Stimulated activated naive B cell treated with anti-CD40 and anti-IgM and Interleukin-4, amounts not matched to agents 10 μg/mL and 1 μg/mL and 100 μg/mL, for 72 hours (primary cell): ENCODE data around the gene CDYL2.
A peak's percentile ranks its signal among the peaks of the same experiment; 100 is the strongest.

ENCODE experiments used
- ATAC-seq, 2 donors: fragments of 150-1000 bp; cut with Tn5 transposase; replicated peaks; 2 replicates each; pipeline ENCODE4 v1.10.0; 2021; ENCODE audit warnings: moderate library complexity in 1 of 2
- DNase-seq: peaks from one replicate; pipeline ENCODE4 v3.0.0; 2021
- H3K27ac Mint-ChIP-seq: one replicate; pipeline ENCODE4 v1.8.0; 2022; ENCODE audit warnings: mild to moderate bottlenecking, mixed read lengths
- H3K27me3 Mint-ChIP-seq, 2 donors: one replicate each; pipeline ENCODE4 v1.8.0; 2022; ENCODE audit warnings: mixed read lengths in 2 of 2
- H3K36me3 Mint-ChIP-seq, 2 donors: one replicate each; pipeline ENCODE4 v1.8.0; 2022; ENCODE audit warnings: mixed read lengths in 2 of 2, mild to moderate bottlenecking in 1 of 2
- H3K4me1 Mint-ChIP-seq, 2 donors: one replicate each; pipeline ENCODE4 v1.8.0; 2022; ENCODE audit warnings: mixed read lengths in 2 of 2, mild to moderate bottlenecking in 1 of 2
- H3K4me3 Mint-ChIP-seq, 2 donors: one replicate each; pipeline ENCODE4 v1.8.0; 2022; ENCODE audit warnings: mild to moderate bottlenecking in 2 of 2, mixed read lengths in 2 of 2, moderate library complexity in 1 of 2
- H3K9me3 Mint-ChIP-seq, 2 donors: one replicate each; pipeline ENCODE4 v1.8.0; 2022; ENCODE audit warnings: mixed read lengths in 2 of 2, mild to moderate bottlenecking in 1 of 2

CDYL2 gene

GRCh38 chr16:80577485-80578280 is 226.7 kb downstream of the CDYL2 start:
- Mint-ChIP-seq H3K4me1 (peaks cover 11 to 12% of the 10 kb centered on the region in 2 donors), H3K36me3 (no peaks in the 10 kb centered on the region), H3K27ac (no peak overlapping the region), H3K4me3 (no peak overlapping the region), H3K9me3 (peaks cover 3% of the 10 kb centered on the region in 2 donors), H3K27me3 (peaks cover 8 to 9% of the 10 kb centered on the region in 2 donors)
- ATAC-seq = no peak
- DNase-seq = no peak

GRCh38 chr16:80576343-80576912 is 228.0 kb downstream of the CDYL2 start:
- no peak for DNase-seq
- no peak for ATAC-seq
- Mint-ChIP-seq H3K36me3 (peaks cover 0 to 1% of the 10 kb centered on the region in 2 donors), H3K4me1 (peaks cover 11 to 12% of the 10 kb centered on the region in 2 donors), H3K27ac (no peak overlapping the region), H3K4me3 (no peak overlapping the region), H3K27me3 (peaks cover 9 to 17% of the 10 kb centered on the region in 2 donors), H3K9me3 (peaks cover 4% of the 10 kb centered on the region in 2 donors)

DNA sequence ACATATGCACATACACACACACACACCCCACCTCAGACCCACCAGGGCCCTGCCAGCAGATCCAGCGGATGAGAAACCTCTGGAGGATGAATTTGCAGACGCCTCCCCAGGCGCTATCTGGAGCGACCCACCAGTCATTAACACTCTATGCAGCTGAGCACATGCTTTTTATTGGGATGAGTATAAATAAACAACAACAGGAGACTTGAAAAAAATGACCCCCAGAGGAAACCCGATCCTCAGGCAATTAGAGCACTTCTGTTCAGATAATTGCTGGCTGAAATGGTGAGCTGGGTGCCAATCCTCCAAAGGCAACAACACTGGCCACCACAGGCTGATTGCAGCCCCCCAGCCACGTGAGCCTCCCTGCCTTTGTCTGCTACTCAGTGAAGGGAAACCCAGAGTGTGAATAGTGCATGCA is 230.7 kb downstream of the CDYL2 start:
- H3K9me3 Mint-ChIP-seq = peaks cover 1 to 4% of the 10 kb centered on the region in 2 donors
- H3K27me3 Mint-ChIP-seq = peaks cover 18 to 27% of the 10 kb centered on the region in 2 donors
- ATAC-seq (no peak), DNase-seq (no peak)
- no peak overlapping the region for H3K27ac Mint-ChIP-seq
- H3K4me3 Mint-ChIP-seq = no peak overlapping the region
- H3K4me1 Mint-ChIP-seq = peaks cover 6 to 8% of the 10 kb centered on the region in 2 donors
- peaks cover 0 to 6% of the 10 kb centered on the region in 2 donors for H3K36me3 Mint-ChIP-seq

DNA sequence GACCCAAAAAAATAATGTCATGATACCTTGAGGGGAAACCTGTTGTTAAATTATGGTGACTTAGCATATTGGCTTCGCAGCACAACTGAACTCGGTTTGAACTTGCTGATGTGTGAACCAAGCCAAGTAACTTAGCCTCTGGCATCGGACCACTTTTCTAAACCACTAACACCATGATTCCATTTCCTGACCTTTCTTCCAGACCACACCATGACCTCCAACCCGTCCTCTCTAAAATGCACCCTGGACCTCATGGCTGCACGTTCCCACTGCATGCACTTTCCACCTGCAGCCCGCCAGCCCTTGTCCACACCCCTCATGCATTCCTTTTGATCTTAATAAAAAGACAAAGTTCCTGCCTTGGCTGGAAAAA is 234.3 kb downstream of the CDYL2 start:
- ATAC-seq = no peak
- DNase-seq = no peak
- H3K9me3 Mint-ChIP-seq = peaks cover 1 to 4% of the 10 kb centered on the region in 2 donors
- H3K36me3 Mint-ChIP-seq = peaks cover 0 to 6% of the 10 kb centered on the region in 2 donors
- H3K4me1 Mint-ChIP-seq = peaks cover 8 to 11% of the 10 kb centered on the region in 2 donors
- H3K27ac Mint-ChIP-seq = no peak overlapping the region
- no peak overlapping the region for H3K4me3 Mint-ChIP-seq
- peaks cover 26 to 43% of the 10 kb centered on the region in 2 donors for H3K27me3 Mint-ChIP-seq

GRCh38 chr16:80569440-80570105 is 234.8 kb downstream of the CDYL2 start:
- Mint-ChIP-seq H3K27me3 (peaks cover 31 to 45% of the 10 kb centered on the region in 2 donors), H3K9me3 (peaks cover 1 to 4% of the 10 kb centered on the region in 2 donors), H3K4me3 (no peak overlapping the region), H3K36me3 (peaks cover 0 to 6% of the 10 kb centered on the region in 2 donors), H3K4me1 (peaks cover 8 to 14% of the 10 kb centered on the region in 2 donors), H3K27ac (no peak overlapping the region)
- DNase-seq = no peak
- ATAC-seq = peak; percentile 53 to 84

DNA sequence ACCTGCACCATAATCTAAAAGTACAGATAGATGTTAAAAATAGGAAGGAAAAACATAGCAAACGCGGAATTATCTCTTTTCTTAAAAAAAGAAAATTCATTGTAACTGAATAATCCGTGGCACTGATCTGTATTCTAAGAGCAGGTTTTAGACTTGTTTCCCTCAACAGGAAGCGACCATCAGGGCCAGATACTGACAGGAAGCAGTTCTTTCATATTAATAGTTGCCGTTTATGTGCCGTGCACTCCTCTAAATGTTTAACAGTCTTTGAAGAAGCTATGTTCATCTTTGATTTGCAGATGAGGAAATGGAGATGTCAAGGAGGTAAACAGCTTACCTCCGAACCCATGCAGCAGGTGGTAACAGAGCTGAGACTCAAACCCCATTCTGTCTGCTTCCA is 240.0 kb downstream of the CDYL2 start:
- peaks cover 0 to 8% of the 10 kb centered on the region in 2 donors for H3K4me1 Mint-ChIP-seq
- no peak overlapping the region for H3K27ac Mint-ChIP-seq
- no peaks in the 10 kb centered on the region for H3K9me3 Mint-ChIP-seq
- no peak overlapping the region for H3K4me3 Mint-ChIP-seq
- ATAC-seq = no peak
- DNase-seq = no peak
- peaks cover 31 to 36% of the 10 kb centered on the region in 2 donors for H3K27me3 Mint-ChIP-seq
- H3K36me3 Mint-ChIP-seq = no peaks in the 10 kb centered on the region

GRCh38 chr16:80563066-80563465 is 241.3 kb downstream of the CDYL2 start:
- Mint-ChIP-seq H3K27me3 (peaks cover 25 to 30% of the 10 kb centered on the region in 2 donors), H3K27ac (no peak overlapping the region), H3K4me1 (peaks cover 0 to 8% of the 10 kb centered on the region in 2 donors), H3K36me3 (no peaks in the 10 kb centered on the region), H3K4me3 (no peak overlapping the region), H3K9me3 (no peaks in the 10 kb centered on the region)
- DNase-seq (no peak), ATAC-seq (no peak)

GRCh38 chr16:80559369-80559768 is 245.0 kb downstream of the CDYL2 start:
- DNase-seq (no peak), ATAC-seq (no peak)
- H3K27me3 Mint-ChIP-seq = peaks cover 7 to 22% of the 10 kb centered on the region in 2 donors
- H3K4me3 Mint-ChIP-seq = no peak overlapping the region
- H3K27ac Mint-ChIP-seq = no peak overlapping the region
- H3K36me3 Mint-ChIP-seq = no peaks in the 10 kb centered on the region
- no peaks in the 10 kb centered on the region for H3K4me1 Mint-ChIP-seq
- H3K9me3 Mint-ChIP-seq = no peaks in the 10 kb centered on the region

- H3K36me3 Mint-ChIP-seq = no peaks in the 10 kb centered on the region
- DNase-seq (no peak), ATAC-seq (no peak)
- H3K4me3 Mint-ChIP-seq = no peak overlapping the region
- no peaks in the 10 kb centered on the region for H3K9me3 Mint-ChIP-seq
- peaks cover 13 to 14% of the 10 kb centered on the region in 2 donors for H3K27me3 Mint-ChIP-seq
- H3K4me1 Mint-ChIP-seq = no peaks in the 10 kb centered on the region
- no peak overlapping the region for H3K27ac Mint-ChIP-seq
Observed at GRCh38 chr16:80557037-80557436, 247.4 kb downstream of the CDYL2 start.

DNA sequence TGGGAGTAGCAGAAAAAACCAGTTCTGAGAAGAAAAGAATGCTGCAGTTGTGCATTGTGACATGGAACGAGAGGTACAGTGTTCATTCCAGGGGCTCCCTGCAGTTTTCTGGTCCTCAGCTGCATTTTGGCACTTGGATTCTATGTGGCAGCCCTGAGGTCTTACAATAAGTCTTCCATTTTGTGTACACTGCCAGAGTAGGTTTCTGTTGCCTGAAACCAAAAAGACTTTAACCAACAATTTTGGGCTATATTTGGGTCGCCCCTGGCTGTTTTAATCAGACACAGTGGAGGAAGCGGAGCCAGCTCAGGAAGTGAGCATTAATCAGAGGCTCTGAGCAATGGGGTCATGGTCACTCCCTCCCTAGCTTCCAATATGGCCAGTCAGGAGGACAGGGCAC is 247.9 kb downstream of the CDYL2 start:
- Mint-ChIP-seq H3K36me3 (no peaks in the 10 kb centered on the region), H3K27me3 (peaks cover 14 to 18% of the 10 kb centered on the region in 2 donors), H3K27ac (no peak overlapping the region), H3K9me3 (no peaks in the 10 kb centered on the region), H3K4me3 (no peak overlapping the region), H3K4me1 (no peaks in the 10 kb centered on the region)
- DNase-seq (no peak), ATAC-seq (no peak)

DNA sequence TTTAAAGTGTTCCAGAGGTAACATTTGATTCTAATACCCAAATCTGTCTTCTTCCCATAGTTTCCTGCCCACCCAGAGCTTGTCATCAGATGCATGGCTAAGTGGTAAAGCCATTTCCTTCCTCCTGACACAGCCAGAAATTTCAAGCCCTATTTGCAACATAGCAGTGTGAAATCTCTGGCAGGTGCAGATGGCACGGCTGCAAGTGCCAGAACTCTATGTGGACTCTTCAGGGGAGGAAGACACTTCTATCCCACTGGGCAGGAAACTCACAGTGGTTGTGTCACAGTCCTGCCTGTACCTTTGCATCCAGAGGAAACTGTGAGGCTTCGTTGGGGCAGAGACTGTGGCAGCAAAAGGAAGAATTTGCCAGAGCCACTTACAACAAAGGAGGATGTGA is 250.4 kb downstream of the CDYL2 start:
- no peak for DNase-seq
- Mint-ChIP-seq H3K36me3 (no peaks in the 10 kb centered on the region), H3K4me3 (no peak overlapping the region)

GRCh38 chr16:80552277-80552676 is 252.1 kb downstream of the CDYL2 start:
- DNase-seq = no peak
- Mint-ChIP-seq H3K9me3 (no peaks in the 10 kb centered on the region), H3K27me3 (peaks cover 7 to 9% of the 10 kb centered on the region in 2 donors), H3K4me3 (no peak overlapping the region), H3K27ac (no peak overlapping the region), H3K36me3 (no peaks in the 10 kb centered on the region), H3K4me1 (no peaks in the 10 kb centered on the region)
- no peak for ATAC-seq

More for the DNA sequence above, 250.4 kb downstream of the CDYL2 start:
- no peak for ATAC-seq
- peaks cover 7 to 9% of the 10 kb centered on the region in 2 donors for H3K27me3 Mint-ChIP-seq
- no peaks in the 10 kb centered on the region for H3K4me1 Mint-ChIP-seq
- H3K9me3 Mint-ChIP-seq = no peaks in the 10 kb centered on the region
- no peak overlapping the region for H3K27ac Mint-ChIP-seq
